Neuronal stem cell (in vitro differentiated cells): Measurements from ENCODE around the gene DUS3L.
A peak's percentile ranks its signal among the peaks of the same experiment; 100 is the strongest.

Experiments used
- DNase-seq: peaks from one replicate; pipeline ENCODE4 v3.0.0-alpha.2; 2013; ENCODE audit warnings: low spot score
- H2AFZ ChIP-seq: one replicate; pipeline ENCODE4 v1.6.1; 2013; ENCODE audit warnings: mild to moderate bottlenecking, low read length, inconsistent platforms
- H2AK5ac ChIP-seq: 2 replicates; pipeline ENCODE4 v1.6.1; 2013; ENCODE audit warnings: low read depth, mild to moderate bottlenecking, inconsistent platforms, low read length, moderate library complexity, mixed read lengths
- H2BK120ac ChIP-seq: 2 replicates; pipeline ENCODE4 v1.6.1; 2013; ENCODE audit warnings: low read depth, mild to moderate bottlenecking, inconsistent platforms, low read length, moderate library complexity, mixed read lengths
- H2BK12ac ChIP-seq: one replicate; pipeline ENCODE4 v1.6.1; 2013; ENCODE audit warnings: low read length, inconsistent platforms
- H2BK15ac ChIP-seq: 2 replicates; pipeline ENCODE4 v1.6.1; 2013; ENCODE audit warnings: mild to moderate bottlenecking, low read length, inconsistent platforms, mixed read lengths
- H2BK5ac ChIP-seq: one replicate; pipeline ENCODE4 v1.6.1; 2013; ENCODE audit warnings: inconsistent platforms, mild to moderate bottlenecking, low read length, moderate library complexity
- H3K14ac ChIP-seq: one replicate; pipeline ENCODE4 v1.6.1; 2013; ENCODE audit warnings: low read length, inconsistent platforms
- H3K18ac ChIP-seq: 2 replicates; pipeline ENCODE4 v1.6.1; 2013; ENCODE audit warnings: low read length, inconsistent platforms
- H3K23ac ChIP-seq: 2 replicates; pipeline ENCODE4 v1.6.1; 2013; ENCODE audit warnings: low read depth, mild to moderate bottlenecking, mixed read lengths, low read length, inconsistent platforms; ENCODE audit not compliant: poor library complexity
- H3K27ac ChIP-seq: replicated peaks from 3 replicates; pipeline ENCODE4 v1.5.1; 2013; ENCODE audit warnings: low read length, inconsistent platforms
- H3K27me3 ChIP-seq, 3 experiments: 2 replicates each; pipeline ENCODE4 v1.6.1; 2013; ENCODE audit warnings: low read length in 3 of 3, mild to moderate bottlenecking in 2 of 3, inconsistent platforms in 1 of 3, low read depth in 1 of 3, mixed read lengths in 1 of 3, moderate library complexity in 1 of 3; ENCODE audit not compliant: control insufficient read depth in 3 of 3, insufficient read depth in 3 of 3
- H3K36me3 ChIP-seq, 2 donors: replicated peaks in 1 of 2; 2 replicates each; pipeline ENCODE4 v1.6.1; 2013; ENCODE audit warnings: low read length in 2 of 2; ENCODE audit not compliant: control insufficient read depth in 2 of 2, insufficient read depth in 2 of 2
- H3K4ac ChIP-seq: 2 replicates; pipeline ENCODE4 v1.6.1; 2013; ENCODE audit warnings: inconsistent platforms, mild to moderate bottlenecking, low read length, moderate library complexity
- H3K4me1 ChIP-seq, 2 donors: 1 replicate in 1 of 2; 2 replicates in 1 of 2; pipeline ENCODE4 v1.6.1; 2013; ENCODE audit warnings: low read length in 2 of 2, low read depth in 1 of 2; ENCODE audit not compliant: control insufficient read depth in 2 of 2, insufficient read depth in 1 of 2
- H3K4me2 ChIP-seq: one replicate; pipeline ENCODE4 v1.6.1; 2013; ENCODE audit warnings: mild to moderate bottlenecking, low read length, inconsistent platforms; ENCODE audit not compliant: insufficient read depth, poor library complexity, severe bottlenecking
- H3K4me3 ChIP-seq, 2 donors: 2 replicates each; pipeline ENCODE4 v1.5.1; 2013; ENCODE audit warnings: low read length in 2 of 2, mild to moderate bottlenecking in 2 of 2, inconsistent platforms in 1 of 2, moderate library complexity in 1 of 2
- H3K79me1 ChIP-seq: one replicate; pipeline ENCODE4 v1.6.1; 2013; ENCODE audit warnings: low read depth, mild to moderate bottlenecking, inconsistent platforms, low read length, moderate library complexity
- H3K9ac ChIP-seq: one replicate; pipeline ENCODE4 v1.6.1; 2013; ENCODE audit warnings: mild to moderate bottlenecking, low read depth, low read length, inconsistent platforms; ENCODE audit not compliant: poor library complexity
- H3K9me3 ChIP-seq, 2 donors: replicated peaks in 1 of 2; 2 replicates each; pipeline versions ENCODE3 to v1.6.1; 2013; ENCODE audit warnings: low read length in 2 of 2, mild to moderate bottlenecking in 2 of 2, inconsistent platforms in 1 of 2, low read depth in 1 of 2, mixed read lengths in 1 of 2, moderate library complexity in 1 of 2; ENCODE audit not compliant: control insufficient read depth in 2 of 2, insufficient read depth in 1 of 2
- H4K8ac ChIP-seq: one replicate; pipeline ENCODE4 v1.6.1; 2013; ENCODE audit warnings: low read depth, mild to moderate bottlenecking, inconsistent platforms, low read length, moderate library complexity
- H4K91ac ChIP-seq: one replicate; pipeline ENCODE4 v1.6.1; 2013; ENCODE audit warnings: low read length, low read depth, mild to moderate bottlenecking, inconsistent platforms; ENCODE audit not compliant: poor library complexity
- WGBS, 2 donors: extraction: QIAGEN DNeasy Blood & Tissue Kit; methylation state at CpG; one replicate each; pipeline ENCODE4 v1.1.7; 2013; ENCODE audit warnings: missing lambda C conversion rate in 2 of 2, mixed read lengths in 1 of 2; ENCODE audit not compliant: insufficient read length in 2 of 2, insufficient replicate concordance in 1 of 2; ENCODE audit errors: extremely low coverage in 2 of 2; 5-methylcytosine and 5-hydroxymethylcytosine counted together

DUS3L gene

DNA sequence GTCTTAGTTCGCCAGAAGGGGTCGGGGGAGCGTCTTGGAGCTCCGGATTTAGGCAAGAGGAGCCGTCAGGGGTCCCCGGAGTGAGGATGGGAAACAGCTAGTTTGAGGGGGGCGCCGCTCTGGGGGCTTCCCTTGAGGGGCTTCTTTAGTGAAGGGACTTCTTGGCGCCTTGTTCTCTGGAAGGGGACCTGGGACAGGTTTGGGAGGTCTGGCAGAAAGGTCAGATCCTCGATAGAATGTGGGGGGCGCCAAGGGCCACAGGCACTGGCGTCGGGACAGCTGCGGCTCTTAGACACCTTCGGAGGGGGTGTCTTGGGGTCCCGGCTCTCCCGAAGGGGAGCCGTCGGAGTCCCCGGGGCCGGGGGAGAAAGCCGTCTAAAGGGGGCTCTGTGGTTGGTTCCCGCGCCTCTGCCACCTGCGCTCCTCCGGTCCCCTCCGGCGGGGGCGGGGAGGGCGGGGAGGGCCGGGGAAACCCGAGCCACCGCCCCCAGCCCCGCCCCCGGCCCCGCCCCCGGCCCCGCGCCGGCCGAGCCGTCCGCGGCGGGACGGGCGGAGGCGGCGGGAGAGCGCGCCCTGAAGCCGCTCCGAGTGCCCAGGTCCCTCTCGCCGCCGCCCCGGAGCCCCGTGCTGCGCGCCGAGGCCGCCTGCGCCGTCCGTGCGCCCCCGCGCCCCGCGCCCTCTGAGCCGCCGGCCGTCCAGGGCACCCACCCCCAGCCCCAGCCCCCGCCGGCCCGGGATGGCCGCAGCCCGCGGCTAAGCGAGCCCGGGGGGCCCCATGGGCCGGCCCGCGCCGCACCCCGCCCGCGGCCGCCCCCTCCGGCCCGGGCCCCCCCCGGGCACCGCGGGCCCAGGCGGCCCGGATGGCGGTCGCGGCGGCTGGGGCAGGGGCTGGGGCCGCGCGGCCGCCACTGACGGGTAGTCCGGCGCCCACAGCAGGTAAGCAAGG is 13.8 kb upstream of the DUS3L start, which contains the start of gene NRTN:
Gene NRTN, plus strand, starts transcription at position 552 of the 946 bp plus-strand sequence. CDS start 19,099 bp downstream, outside the sequence.
- H3K27ac ChIP-seq: no peak within 1 kb of the TSS

DNA sequence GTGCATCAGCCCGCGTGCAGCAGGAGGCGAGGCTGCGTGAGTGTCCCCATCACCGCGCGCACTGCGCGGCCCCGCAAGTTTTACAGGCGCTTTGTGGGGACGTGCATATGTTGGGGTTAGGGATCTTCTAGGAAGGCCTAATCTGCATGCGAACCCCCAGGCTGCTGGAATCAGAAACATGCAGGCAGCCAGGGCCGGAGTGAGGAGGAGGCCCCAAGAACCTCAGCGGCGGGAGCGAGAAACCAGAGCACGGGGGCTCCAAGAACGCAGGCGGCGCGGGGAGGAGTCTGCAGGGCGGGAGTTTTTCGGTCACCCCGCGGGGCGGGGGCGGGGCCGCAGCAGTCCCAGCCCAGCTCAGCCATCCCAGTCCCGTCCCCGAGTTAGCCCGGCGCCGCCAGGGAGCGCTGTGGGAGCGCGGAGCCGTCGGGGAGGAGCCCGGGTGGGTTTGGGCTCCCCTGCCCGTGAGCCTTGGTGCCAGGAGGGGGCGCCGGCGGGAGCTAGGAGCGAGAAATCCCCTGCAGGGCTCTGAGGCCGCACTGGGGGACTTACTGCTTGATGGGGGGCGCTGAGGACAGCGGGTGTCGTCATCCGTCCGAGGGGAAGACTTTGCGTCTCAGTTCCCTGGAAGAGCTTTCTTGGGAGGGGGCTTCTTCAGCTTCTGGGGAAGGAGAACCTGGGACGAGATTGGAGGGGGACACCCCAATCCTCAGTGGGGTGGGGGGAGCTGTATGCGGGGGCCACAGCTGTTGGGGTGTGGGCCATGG is 13.0 kb upstream of the DUS3L start:
- peaks cover 20 to 32% of the 10 kb centered on the region in 2 donors for H3K4me1 ChIP-seq
- H3K27me3 ChIP-seq: peaks cover 0 to 13% (median 13%) of the 10 kb centered on the region in 3 experiments
- peak overlapping the region; percentile 37 for H3K4ac ChIP-seq
- H2BK12ac ChIP-seq: no peak overlapping the region
- H3K79me1 ChIP-seq: peaks cover 7% of the 10 kb centered on the region
- peak overlapping the region; percentile 32 for H3K4me2 ChIP-seq
- peak overlapping the region; percentile 44 for H3K14ac ChIP-seq
- no peak overlapping the region for H2BK120ac ChIP-seq
- H3K27ac ChIP-seq: peak overlapping the region; percentile 31
- peak overlapping the region; percentile 98 for H2AK5ac ChIP-seq
- H3K36me3 ChIP-seq: no peaks in the 10 kb centered on the region
- H4K8ac ChIP-seq: peak overlapping the region; percentile 29
- no peak overlapping the region for H4K91ac ChIP-seq
- WGBS, 2 donors: no CpG with 5 or more reads among the region's 54 CpGs
- H2AFZ ChIP-seq: peak overlapping the region; percentile 94
- H3K23ac ChIP-seq: peak overlapping the region; percentile 80
- peak overlapping the region; percentile 92 for H3K18ac ChIP-seq
- H2BK15ac ChIP-seq: peak overlapping the region; percentile 97
- peak; percentile 96 for DNase-seq
- H3K9me3 ChIP-seq: peaks cover 0 to 5% of the 10 kb centered on the region in 2 donors
- peak overlapping the region; percentile 84 for H2BK5ac ChIP-seq
- peak overlapping the region; percentile 87 for H3K9ac ChIP-seq
- H3K4me3 ChIP-seq: peak overlapping the region; percentile 14 to 21

More for the DNA sequence above, 13.8 kb upstream of the DUS3L start, which contains the start of gene NRTN:
- Histone ChIP-seq H2AFZ (peak within 1 kb of the TSS; percentile 94), H3K23ac (peak within 1 kb of the TSS; percentile 80), H3K36me3 (no peaks in the 10 kb centered on the region), H3K4me1 (peaks cover 18 to 26% of the 10 kb centered on the region in 2 donors), H3K9ac (peak within 1 kb of the TSS; percentile 81), H3K18ac (peak within 1 kb of the TSS; percentile 91), H2BK120ac (no peak within 1 kb of the TSS), H2BK12ac (peak within 1 kb of the TSS; percentile 73), H3K27me3 (peaks cover 0 to 13% (median 13%) of the 10 kb centered on the region in 3 experiments), H2AK5ac (peak within 1 kb of the TSS; percentile 98), H3K4ac (peak within 1 kb of the TSS; percentile 37), H3K79me1 (peaks cover 7% of the 10 kb centered on the region), H3K9me3 (peaks cover 0 to 5% of the 10 kb centered on the region in 2 donors), H3K14ac (peak within 1 kb of the TSS; percentile 56), H2BK5ac (peak within 1 kb of the TSS; percentile 13), H4K91ac (no peak within 1 kb of the TSS), H3K4me2 (peak within 1 kb of the TSS; percentile 66), H3K4me3 (peak within 1 kb of the TSS; percentile 45 to 76), H2BK15ac (peak within 1 kb of the TSS; percentile 81), H4K8ac (no peak within 1 kb of the TSS)
- WGBS, 2 donors: no CpG with 5 or more reads among the region's 107 CpGs
- peak; percentile 50 for DNase-seq

DNA sequence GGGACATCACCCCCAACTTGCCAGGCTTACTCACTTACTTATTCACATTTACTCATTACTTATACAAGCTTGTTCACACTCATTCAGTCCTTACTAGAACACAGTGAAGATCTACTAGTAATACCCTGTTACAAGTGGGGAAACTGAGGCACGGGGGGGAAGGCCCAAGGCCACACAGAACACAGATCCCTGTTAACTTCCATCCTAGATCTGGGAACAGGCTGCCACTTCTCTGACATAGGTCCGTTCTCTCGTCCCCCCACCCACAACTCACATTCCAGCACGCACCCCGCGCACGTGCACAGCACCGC is 12.4 kb upstream of the DUS3L start:
- peak overlapping the region; percentile 29 for H4K8ac ChIP-seq
- H3K4ac ChIP-seq: no peak overlapping the region
- peaks cover 7% of the 10 kb centered on the region for H3K79me1 ChIP-seq
- H3K27ac ChIP-seq: peak overlapping the region; percentile 31
- DNase-seq: no peak
- peak overlapping the region; percentile 44 for H3K14ac ChIP-seq
- H3K9me3 ChIP-seq: peaks cover 0 to 5% of the 10 kb centered on the region in 2 donors
- H3K4me1 ChIP-seq: peaks cover 20 to 32% of the 10 kb centered on the region in 2 donors
- no peak overlapping the region for H2BK120ac ChIP-seq
- peak overlapping the region; percentile 41 for H2AK5ac ChIP-seq
- WGBS, 2 donors: no CpG with 5 or more reads among the region's 8 CpGs
- no peak overlapping the region for H4K91ac ChIP-seq
- H3K36me3 ChIP-seq: no peaks in the 10 kb centered on the region
- peak overlapping the region; percentile 94 for H2AFZ ChIP-seq
- peak overlapping the region; percentile 92 for H3K18ac ChIP-seq
- H2BK5ac ChIP-seq: peak overlapping the region; percentile 84
- peak overlapping the region; percentile 80 for H3K23ac ChIP-seq
- H3K9ac ChIP-seq: peak overlapping the region; percentile 87
- no peak overlapping the region for H2BK12ac ChIP-seq
- peak overlapping the region; percentile 32 for H3K4me2 ChIP-seq
- H3K4me3 ChIP-seq: peak overlapping the region; percentile 14 to 18
- peaks cover 0 to 13% (median 13%) of the 10 kb centered on the region in 3 experiments for H3K27me3 ChIP-seq
- peak overlapping the region; percentile 97 for H2BK15ac ChIP-seq
